Liver (tissue), 3 donors: ENCODE data around the gene OR6V1.

ENCODE experiments used
- EGR1 ChIP-seq, 2 donors: IDR thresholded peaks; 2 replicates each; pipeline ENCODE4 v1.6.1; 2016 to 2018; ENCODE audit warnings: antibody characterized with exemption in 2 of 2, low read depth in 2 of 2
- FOXA1 ChIP-seq: IDR thresholded peaks from 2 replicates; pipeline ENCODE4 v1.6.1; 2016; ENCODE audit warnings: antibody characterized with exemption
- GABPA ChIP-seq, 2 donors: IDR thresholded peaks in 1 of 2; conservative IDR thresholded peaks in 1 of 2; 2 replicates each; pipeline ENCODE4 v1.6.1; 2016; ENCODE audit warnings: antibody characterized with exemption in 2 of 2, mild to moderate bottlenecking in 1 of 2, moderate library complexity in 1 of 2
- HNF4A ChIP-seq, 2 donors: conservative IDR thresholded peaks; 2 replicates each; pipeline ENCODE4 v1.6.1; 2016; ENCODE audit warnings: antibody characterized with exemption in 2 of 2, mild to moderate bottlenecking in 2 of 2
- HNF4G ChIP-seq: IDR thresholded peaks from 2 replicates; pipeline ENCODE4 v1.6.1; 2016; ENCODE audit warnings: antibody characterized with exemption
- JUND ChIP-seq, 2 donors: IDR thresholded peaks; 2 replicates each; pipeline ENCODE4 v1.6.1; 2016; ENCODE audit warnings: antibody characterized with exemption in 2 of 2
- RAD21 ChIP-seq, 2 donors: IDR thresholded peaks; 2 replicates each; pipeline ENCODE4 v1.6.1; 2016; ENCODE audit warnings: antibody characterized with exemption in 2 of 2, mild to moderate bottlenecking in 2 of 2
- SP1 ChIP-seq: IDR thresholded peaks from 2 replicates; pipeline ENCODE4 v1.6.1; 2018; ENCODE audit warnings: antibody characterized with exemption, mild to moderate bottlenecking
- TAF1 ChIP-seq: conservative IDR thresholded peaks from 2 replicates; pipeline ENCODE4 v1.6.1; 2016; ENCODE audit warnings: antibody characterized with exemption, mild to moderate bottlenecking
- YY1 ChIP-seq: IDR thresholded peaks from 2 replicates; pipeline ENCODE4 v1.6.1; 2016; ENCODE audit warnings: antibody characterized with exemption, mild to moderate bottlenecking
- TF ChIP-seq, protein P1 (sequence below): IDR thresholded peaks from 2 replicates; pipeline ENCODE4 v1.6.1; 2016; ENCODE audit warnings: antibody characterized with exemption
- TF ChIP-seq, protein P2 (sequence below): fragments of 150-350 bp; IDR thresholded peaks from 2 replicates; pipeline ENCODE4 v1.5.1; 2017; ENCODE audit warnings: improper control_type of control experiment, low read depth, low read length; ENCODE audit not compliant: missing input control
- TF ChIP-seq, protein P3 (sequence below): IDR thresholded peaks from 2 replicates; pipeline ENCODE4 v1.6.1; 2016; ENCODE audit warnings: antibody characterized with exemption, mild to moderate bottlenecking
- TF ChIP-seq, protein P4 (sequence below): IDR thresholded peaks from 2 replicates; pipeline ENCODE4 v1.6.1; 2016; ENCODE audit warnings: antibody characterized with exemption
- donor health status: healthy.
- donor health status: healthy.

DNA sequence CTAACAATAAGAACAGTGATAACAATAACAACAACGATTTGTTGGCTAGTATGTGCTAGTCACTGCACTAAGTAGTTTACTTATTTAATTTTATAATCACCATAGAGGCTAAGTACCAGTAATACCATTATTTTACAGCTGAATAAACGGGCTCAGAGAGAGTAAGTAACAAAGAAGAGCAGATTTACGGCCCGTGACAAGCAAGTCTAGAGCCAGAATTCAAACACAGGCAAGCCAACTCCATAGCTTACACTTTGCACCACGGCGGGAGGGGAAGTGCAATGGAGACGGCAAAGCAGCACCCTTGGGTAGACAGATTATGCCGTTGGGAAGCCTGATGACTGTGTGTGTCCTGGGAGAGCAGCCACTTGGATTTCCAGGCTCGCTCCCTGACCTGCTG lies 1.2 kb upstream of the OR6V1 start:
- no peak for TF ChIP-seq TAF1
- no peak for TF ChIP-seq YY1
- TF ChIP-seq, protein P1, sequence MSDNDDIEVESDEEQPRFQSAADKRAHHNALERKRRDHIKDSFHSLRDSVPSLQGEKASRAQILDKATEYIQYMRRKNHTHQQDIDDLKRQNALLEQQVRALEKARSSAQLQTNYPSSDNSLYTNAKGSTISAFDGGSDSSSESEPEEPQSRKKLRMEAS, result no peak
- TF ChIP-seq, protein P2, sequence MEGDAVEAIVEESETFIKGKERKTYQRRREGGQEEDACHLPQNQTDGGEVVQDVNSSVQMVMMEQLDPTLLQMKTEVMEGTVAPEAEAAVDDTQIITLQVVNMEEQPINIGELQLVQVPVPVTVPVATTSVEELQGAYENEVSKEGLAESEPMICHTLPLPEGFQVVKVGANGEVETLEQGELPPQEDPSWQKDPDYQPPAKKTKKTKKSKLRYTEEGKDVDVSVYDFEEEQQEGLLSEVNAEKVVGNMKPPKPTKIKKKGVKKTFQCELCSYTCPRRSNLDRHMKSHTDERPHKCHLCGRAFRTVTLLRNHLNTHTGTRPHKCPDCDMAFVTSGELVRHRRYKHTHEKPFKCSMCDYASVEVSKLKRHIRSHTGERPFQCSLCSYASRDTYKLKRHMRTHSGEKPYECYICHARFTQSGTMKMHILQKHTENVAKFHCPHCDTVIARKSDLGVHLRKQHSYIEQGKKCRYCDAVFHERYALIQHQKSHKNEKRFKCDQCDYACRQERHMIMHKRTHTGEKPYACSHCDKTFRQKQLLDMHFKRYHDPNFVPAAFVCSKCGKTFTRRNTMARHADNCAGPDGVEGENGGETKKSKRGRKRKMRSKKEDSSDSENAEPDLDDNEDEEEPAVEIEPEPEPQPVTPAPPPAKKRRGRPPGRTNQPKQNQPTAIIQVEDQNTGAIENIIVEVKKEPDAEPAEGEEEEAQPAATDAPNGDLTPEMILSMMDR, result no peak
- TF ChIP-seq FOXA1, result no peak
- TF ChIP-seq HNF4G, result no peak
- no peak for TF ChIP-seq RAD21 (IDR thresholded peaks at IDR 0.05)
- TF ChIP-seq SP1, result no peak
- TF ChIP-seq, protein P3, sequence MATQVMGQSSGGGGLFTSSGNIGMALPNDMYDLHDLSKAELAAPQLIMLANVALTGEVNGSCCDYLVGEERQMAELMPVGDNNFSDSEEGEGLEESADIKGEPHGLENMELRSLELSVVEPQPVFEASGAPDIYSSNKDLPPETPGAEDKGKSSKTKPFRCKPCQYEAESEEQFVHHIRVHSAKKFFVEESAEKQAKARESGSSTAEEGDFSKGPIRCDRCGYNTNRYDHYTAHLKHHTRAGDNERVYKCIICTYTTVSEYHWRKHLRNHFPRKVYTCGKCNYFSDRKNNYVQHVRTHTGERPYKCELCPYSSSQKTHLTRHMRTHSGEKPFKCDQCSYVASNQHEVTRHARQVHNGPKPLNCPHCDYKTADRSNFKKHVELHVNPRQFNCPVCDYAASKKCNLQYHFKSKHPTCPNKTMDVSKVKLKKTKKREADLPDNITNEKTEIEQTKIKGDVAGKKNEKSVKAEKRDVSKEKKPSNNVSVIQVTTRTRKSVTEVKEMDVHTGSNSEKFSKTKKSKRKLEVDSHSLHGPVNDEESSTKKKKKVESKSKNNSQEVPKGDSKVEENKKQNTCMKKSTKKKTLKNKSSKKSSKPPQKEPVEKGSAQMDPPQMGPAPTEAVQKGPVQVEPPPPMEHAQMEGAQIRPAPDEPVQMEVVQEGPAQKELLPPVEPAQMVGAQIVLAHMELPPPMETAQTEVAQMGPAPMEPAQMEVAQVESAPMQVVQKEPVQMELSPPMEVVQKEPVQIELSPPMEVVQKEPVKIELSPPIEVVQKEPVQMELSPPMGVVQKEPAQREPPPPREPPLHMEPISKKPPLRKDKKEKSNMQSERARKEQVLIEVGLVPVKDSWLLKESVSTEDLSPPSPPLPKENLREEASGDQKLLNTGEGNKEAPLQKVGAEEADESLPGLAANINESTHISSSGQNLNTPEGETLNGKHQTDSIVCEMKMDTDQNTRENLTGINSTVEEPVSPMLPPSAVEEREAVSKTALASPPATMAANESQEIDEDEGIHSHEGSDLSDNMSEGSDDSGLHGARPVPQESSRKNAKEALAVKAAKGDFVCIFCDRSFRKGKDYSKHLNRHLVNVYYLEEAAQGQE, result no peak
- no peak for TF ChIP-seq GABPA (IDR thresholded peaks at IDR 0.05 in 1 of 2, conservative IDR thresholded peaks at IDR 0.05 in 1 of 2)
- TF ChIP-seq, protein P4, sequence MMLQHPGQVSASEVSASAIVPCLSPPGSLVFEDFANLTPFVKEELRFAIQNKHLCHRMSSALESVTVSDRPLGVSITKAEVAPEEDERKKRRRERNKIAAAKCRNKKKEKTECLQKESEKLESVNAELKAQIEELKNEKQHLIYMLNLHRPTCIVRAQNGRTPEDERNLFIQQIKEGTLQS, result no peak
- no peak for TF ChIP-seq JUND (IDR thresholded peaks at IDR 0.05)
- TF ChIP-seq EGR1 (IDR thresholded peaks at IDR 0.05; ENCODE audit: low read depth in 2 of 2), result no peak
- TF ChIP-seq HNF4A (conservative IDR thresholded peaks at IDR 0.05), result no peak
